Measurements from ENCODE around the gene SLC35E1. TPM values are rescaled to one million over a fixed set of nuclear protein-coding genes. Genes with fewer than 3 reads are reported as not detected.

Gene SLC35E1
- total and polyA plus RNA-seq, 2 donors (not counting 3 experiments of a cell fraction or from before 2014, with no cell fraction given): 36.0 to 37.5 TPM

- dilution Hi-C loops (cut with MboI; ENCODE audit: extremely low pct_ligation_motif_present, low sequenced_read_pairs) (no loop called here), intact Hi-C loops (cut with micrococcal nuclease) (no loop called here)
- no TSS peak for BruUV-seq (replicated peaks)
- no peak overlapping the region for H3K4me2 ChIP-seq (ENCODE audit: insufficient read depth, low read length)
- ChIA-PET POLR2A (no interaction called here), CTCF (no interaction called here)
- no peaks in the 10 kb centered on the region for H3K79me2 ChIP-seq (ENCODE audit: control insufficient read depth, insufficient read depth, low read length)
- H4K20me1 ChIP-seq (replicated peaks; ENCODE audit: control insufficient read depth, extremely low read depth, insufficient read depth, low read length): no peaks in the 10 kb centered on the region
- FAIRE-seq (no peak), DNase-seq (ENCODE audit: low read depth, low spot score) (no peak)
- H2AFZ ChIP-seq (ENCODE audit: low read depth, low read length): no peak overlapping the region
- H3K36me3 ChIP-seq (ENCODE audit: control insufficient read depth in 2 of 2, extremely low read depth in 1 of 2, insufficient read depth in 2 of 2, low read length in 2 of 2): peaks cover 22 to 56% of the 10 kb centered on the region in 2 experiments
- H3K4me3 ChIP-seq (replicated peaks in 1 of 3; ENCODE audit: insufficient read depth in 1 of 3, low read depth in 1 of 3, low read length in 3 of 3): no peak overlapping the region
- no peaks in the 10 kb centered on the region for H3K27me3 ChIP-seq (ENCODE audit: control insufficient read depth in 2 of 2, insufficient read depth in 2 of 2, low read length in 2 of 2)
- TF ChIP-seq MAX (IDR thresholded peaks at IDR 0.05; ENCODE audit: insufficient read depth, insufficient read length): no peak
- H3K9ac ChIP-seq (replicated peaks; ENCODE audit: extremely low read depth, insufficient read depth, low read length): no peak overlapping the region
- H3K9me3 ChIP-seq (replicated peaks; ENCODE audit: control insufficient read depth, insufficient read depth, low read length): no peaks in the 10 kb centered on the region
- H3K9me1 ChIP-seq (replicated peaks; ENCODE audit: control insufficient read depth, extremely low read depth, insufficient read depth, low read length): no peaks in the 10 kb centered on the region
- no peak overlapping the region for H3K27ac ChIP-seq (ENCODE audit: insufficient read depth, low read depth, low read length)
- no peaks in the 10 kb centered on the region for H3K4me1 ChIP-seq (ENCODE audit: control insufficient read depth, extremely low read depth, insufficient read depth, low read length)
Measured at GRCh38 chr19:16519230-16519687, 53.0 kb downstream of the SLC35E1 start.

- Histone ChIP-seq H3K9me1 (replicated peaks; ENCODE audit: control insufficient read depth, extremely low read depth, insufficient read depth, low read length) (no peaks in the 10 kb centered on the region), H3K27me3 (ENCODE audit: control insufficient read depth in 2 of 2, insufficient read depth in 2 of 2, low read length in 2 of 2) (no peaks in the 10 kb centered on the region), H3K79me2 (ENCODE audit: control insufficient read depth, insufficient read depth, low read length) (no peaks in the 10 kb centered on the region), H3K9me3 (replicated peaks; ENCODE audit: control insufficient read depth, insufficient read depth, low read length) (no peaks in the 10 kb centered on the region), H3K4me2 (ENCODE audit: insufficient read depth, low read length) (no peak overlapping the region), H3K27ac (ENCODE audit: insufficient read depth, low read depth, low read length) (no peak overlapping the region), H3K9ac (replicated peaks; ENCODE audit: extremely low read depth, insufficient read depth, low read length) (no peak overlapping the region), H3K4me3 (replicated peaks in 1 of 3; ENCODE audit: insufficient read depth in 1 of 3, low read depth in 1 of 3, low read length in 3 of 3) (no peak overlapping the region), H4K20me1 (replicated peaks; ENCODE audit: control insufficient read depth, extremely low read depth, insufficient read depth, low read length) (no peaks in the 10 kb centered on the region), H2AFZ (ENCODE audit: low read depth, low read length) (no peak overlapping the region), H3K4me1 (ENCODE audit: control insufficient read depth, extremely low read depth, insufficient read depth, low read length) (no peaks in the 10 kb centered on the region), H3K36me3 (ENCODE audit: control insufficient read depth in 2 of 2, extremely low read depth in 1 of 2, insufficient read depth in 2 of 2, low read length in 2 of 2) (peaks cover 21 to 56% of the 10 kb centered on the region in 2 experiments)
- FAIRE-seq (no peak), DNase-seq (ENCODE audit: low read depth, low spot score) (peak; percentile 18)
- TF ChIP-seq EZH2 (IDR thresholded peaks at IDR 0.05; ENCODE audit: borderline replicate concordance, low read depth, low read length, severe bottlenecking) (no peak), CTCF (IDR thresholded peaks at IDR 0.05; ENCODE audit: extremely low read depth in 1 of 2, insufficient read depth in 1 of 2, low read depth in 1 of 2, low read length in 2 of 2) (peak; percentile 15 to 31)
- dilution Hi-C loops (cut with MboI; ENCODE audit: extremely low pct_ligation_motif_present, low sequenced_read_pairs) (no loop called here), intact Hi-C loops (cut with micrococcal nuclease) (no loop called here)
- ChIA-PET CTCF (no interaction called here), POLR2A (no interaction called here)
- BruUV-seq (replicated peaks): no TSS peak
Measured at GRCh38 chr19:16518483-16519229, 53.6 kb downstream of the SLC35E1 start.

Measured in endothelial cell of umbilical vein (primary cell).